ENCODE measurements around the gene ZNF678.

The ZNF678 gene

DNA sequence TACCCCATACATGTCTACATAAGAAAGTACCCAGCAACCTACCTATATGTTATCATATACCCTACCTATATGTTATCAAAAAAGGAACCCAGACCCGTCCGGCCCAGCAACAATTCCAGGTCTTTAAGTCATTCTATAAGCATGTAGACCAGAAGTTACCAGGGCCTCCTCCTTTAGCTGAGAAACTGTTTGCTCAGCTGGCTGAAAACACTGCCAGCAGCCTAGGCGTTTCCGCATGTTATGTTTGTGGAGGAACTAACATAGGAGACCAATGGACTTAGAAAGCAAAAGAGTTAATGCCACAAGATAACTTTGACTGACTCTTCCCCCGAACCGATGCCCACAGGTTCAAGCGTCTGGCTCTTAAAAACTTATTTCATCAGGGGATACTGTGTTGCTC, 7.1 kb upstream of the ZNF678 start:
- no peak overlapping the region for H3K4me3 ChIP-seq (ENCODE audit: control insufficient read depth, low read depth, low read length)
- no peak for DNase-seq (ENCODE audit: low read depth)
- TF ChIP-seq, protein P1, sequence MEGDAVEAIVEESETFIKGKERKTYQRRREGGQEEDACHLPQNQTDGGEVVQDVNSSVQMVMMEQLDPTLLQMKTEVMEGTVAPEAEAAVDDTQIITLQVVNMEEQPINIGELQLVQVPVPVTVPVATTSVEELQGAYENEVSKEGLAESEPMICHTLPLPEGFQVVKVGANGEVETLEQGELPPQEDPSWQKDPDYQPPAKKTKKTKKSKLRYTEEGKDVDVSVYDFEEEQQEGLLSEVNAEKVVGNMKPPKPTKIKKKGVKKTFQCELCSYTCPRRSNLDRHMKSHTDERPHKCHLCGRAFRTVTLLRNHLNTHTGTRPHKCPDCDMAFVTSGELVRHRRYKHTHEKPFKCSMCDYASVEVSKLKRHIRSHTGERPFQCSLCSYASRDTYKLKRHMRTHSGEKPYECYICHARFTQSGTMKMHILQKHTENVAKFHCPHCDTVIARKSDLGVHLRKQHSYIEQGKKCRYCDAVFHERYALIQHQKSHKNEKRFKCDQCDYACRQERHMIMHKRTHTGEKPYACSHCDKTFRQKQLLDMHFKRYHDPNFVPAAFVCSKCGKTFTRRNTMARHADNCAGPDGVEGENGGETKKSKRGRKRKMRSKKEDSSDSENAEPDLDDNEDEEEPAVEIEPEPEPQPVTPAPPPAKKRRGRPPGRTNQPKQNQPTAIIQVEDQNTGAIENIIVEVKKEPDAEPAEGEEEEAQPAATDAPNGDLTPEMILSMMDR (IDR thresholded peaks at IDR 0.05; ENCODE audit: control insufficient read depth, insufficient read depth, low read depth, low read length, missing control alignments) = no peak

DNA sequence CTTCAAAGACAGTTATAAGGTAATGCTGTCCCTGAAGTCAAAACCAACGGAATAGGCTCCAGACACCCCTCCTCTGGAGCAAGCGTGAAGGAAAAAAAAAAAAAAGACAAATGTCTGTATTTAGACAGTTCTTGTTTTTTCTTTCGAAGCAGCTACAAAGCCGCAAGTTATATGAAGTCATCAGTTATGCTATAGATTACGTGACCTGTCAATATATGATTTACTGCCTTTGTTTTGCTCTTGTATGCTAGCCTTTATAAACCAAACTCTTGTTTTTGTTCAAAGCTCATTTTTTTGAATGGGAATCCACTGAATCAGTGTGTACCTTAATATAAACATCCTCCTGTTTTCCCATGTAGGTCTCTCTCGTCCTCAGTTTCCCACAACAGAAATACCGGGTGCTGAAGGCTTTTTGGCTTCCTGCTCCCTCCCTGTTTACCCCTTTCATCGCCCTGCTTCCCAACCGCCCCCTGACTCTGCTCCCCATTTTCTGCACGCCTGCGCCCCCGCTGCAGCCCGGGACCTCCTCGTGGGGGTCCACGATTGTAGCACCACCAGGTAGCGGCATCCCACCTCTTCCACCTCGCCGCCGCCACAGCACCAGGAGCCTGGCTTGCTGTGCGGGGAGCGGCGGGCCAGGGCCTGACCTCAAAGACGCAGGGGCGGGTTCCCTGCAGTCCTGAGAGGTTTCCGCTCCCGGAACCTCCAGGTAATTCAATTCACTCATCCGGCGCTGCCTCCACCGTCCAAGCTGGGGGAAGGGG, 5.2 kb upstream of the ZNF678 start:
- no peak for DNase-seq (ENCODE audit: low read depth)
- TF ChIP-seq, protein P1 (IDR thresholded peaks at IDR 0.05; ENCODE audit: control insufficient read depth, insufficient read depth, low read depth, low read length, missing control alignments) = no peak
- no peak overlapping the region for H3K4me3 ChIP-seq (ENCODE audit: control insufficient read depth, low read depth, low read length)

DNA sequence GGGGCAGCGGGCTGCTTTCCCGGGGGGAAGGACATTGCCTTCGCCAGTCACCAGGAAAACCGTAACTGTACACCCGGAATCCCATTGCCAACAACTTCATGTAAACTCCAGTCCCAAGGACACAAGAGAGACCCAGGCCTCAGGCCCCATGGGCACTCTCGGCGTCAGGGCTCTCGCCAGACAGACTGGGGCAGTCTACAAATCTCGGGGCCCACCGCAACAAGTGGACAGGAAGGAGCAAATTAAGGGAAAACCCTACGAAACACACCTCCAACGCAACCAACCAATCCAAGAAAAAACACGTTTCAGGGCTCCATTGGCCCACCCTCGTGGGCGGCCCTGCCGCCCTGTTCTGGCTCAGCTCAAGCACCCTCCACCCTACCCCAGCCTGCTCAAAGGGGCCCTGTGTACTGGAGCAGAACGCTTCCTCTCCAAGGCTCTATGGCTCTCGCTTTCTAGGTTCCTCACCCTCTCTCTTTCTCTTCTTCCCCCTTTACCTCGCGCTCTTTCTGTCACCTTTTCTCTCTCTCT, 4.6 kb upstream of the ZNF678 start:
- H3K4me3 ChIP-seq (ENCODE audit: control insufficient read depth, low read depth, low read length) = no peak overlapping the region
- TF ChIP-seq, protein P1 (IDR thresholded peaks at IDR 0.05; ENCODE audit: control insufficient read depth, insufficient read depth, low read depth, low read length, missing control alignments) = no peak

DNA sequence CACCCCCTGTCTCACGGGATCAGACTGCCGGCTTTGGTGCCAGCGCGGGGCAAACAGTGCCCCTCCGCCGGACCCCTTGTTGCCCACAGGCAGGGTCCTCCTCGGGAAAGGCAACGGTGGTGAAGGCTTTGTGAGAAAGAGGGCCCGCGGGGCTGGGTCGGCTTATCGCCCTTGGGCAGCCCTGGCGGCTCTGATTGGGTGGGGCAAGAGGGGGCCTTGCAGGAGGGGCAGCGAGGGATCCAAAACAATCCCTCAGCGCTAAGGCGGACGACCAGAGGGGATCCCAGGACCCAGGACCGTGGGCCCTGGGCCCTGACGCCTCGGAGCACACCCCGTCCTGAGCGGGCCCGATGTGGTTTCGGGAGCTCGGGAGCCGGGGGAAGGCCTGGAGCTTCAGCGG, 3.9 kb upstream of the ZNF678 start:
- no peak overlapping the region for H3K4me3 ChIP-seq (ENCODE audit: control insufficient read depth, low read depth, low read length)
- no peak for DNase-seq (ENCODE audit: low read depth)
- TF ChIP-seq, protein P1 (IDR thresholded peaks at IDR 0.05; ENCODE audit: control insufficient read depth, insufficient read depth, low read depth, low read length, missing control alignments) = no peak

More for the DNA sequence above, 4.6 kb upstream of the ZNF678 start:
- no peak for DNase-seq (ENCODE audit: low read depth)

DNA sequence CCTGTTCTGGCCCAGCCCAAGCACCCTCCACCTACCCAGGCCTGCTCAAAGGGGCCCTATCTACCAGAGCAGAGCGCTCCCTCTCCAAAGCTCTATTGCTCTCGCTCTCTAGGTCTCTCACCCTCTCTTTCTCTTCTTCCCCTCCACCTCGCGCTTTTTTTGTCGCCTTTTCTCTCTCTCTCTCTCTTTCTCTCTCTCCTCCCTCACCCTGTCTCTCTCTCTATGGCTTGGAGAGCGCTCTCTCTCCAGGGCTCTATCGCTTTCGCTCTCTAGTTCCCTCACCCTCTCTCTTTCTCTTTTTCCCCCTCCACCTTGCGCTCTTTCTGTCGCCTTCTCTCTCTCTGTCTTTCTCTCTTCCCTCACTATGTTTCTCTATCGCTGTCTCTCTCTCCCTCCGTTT, 3.4 kb upstream of the ZNF678 start:
- H3K4me3 ChIP-seq (ENCODE audit: control insufficient read depth, low read depth, low read length) = no peak overlapping the region
- no peak for DNase-seq (ENCODE audit: low read depth)
- TF ChIP-seq, protein P1 (IDR thresholded peaks at IDR 0.05; ENCODE audit: control insufficient read depth, insufficient read depth, low read depth, low read length, missing control alignments) = no peak

DNA sequence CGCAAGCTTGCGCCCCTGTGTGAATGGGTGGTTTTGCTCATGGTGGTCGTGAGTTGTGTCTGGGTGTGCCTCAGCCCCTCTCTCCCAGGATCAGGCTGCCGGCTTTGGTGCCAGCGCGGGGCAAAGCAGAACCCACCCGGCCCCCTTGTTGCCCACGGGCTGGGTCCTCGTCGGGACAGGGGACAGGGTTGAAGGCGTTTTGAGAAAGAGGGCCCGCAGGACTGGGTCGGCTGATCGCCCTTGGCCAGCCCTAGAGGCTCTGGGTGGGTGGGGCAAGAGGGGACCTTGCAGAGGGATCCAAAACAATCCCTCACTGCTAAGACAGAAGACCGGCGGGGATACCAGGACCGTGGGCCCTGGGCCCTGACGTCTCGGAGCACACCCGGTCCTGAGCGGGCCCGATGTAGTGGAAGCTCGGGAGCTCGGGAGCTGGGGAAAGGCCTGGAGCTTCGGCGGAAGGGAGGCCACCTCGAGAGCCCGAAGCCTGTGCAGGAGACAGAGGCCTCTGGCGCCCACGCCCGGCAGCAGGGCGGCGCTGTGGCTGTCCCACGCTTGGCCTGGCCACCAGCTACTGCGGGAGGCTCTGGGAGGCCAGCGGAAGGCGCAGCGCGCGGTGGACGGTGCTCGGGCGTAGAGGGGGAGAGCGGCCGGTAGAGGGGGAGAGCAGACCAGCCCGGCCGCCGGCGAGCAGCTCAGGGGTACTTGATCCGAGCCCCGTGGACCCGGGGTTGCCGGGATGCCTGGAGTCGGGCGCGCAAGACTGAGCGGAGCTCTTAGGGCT, 2.8 kb upstream of the ZNF678 start:
- TF ChIP-seq, protein P1 (IDR thresholded peaks at IDR 0.05; ENCODE audit: control insufficient read depth, insufficient read depth, low read depth, low read length, missing control alignments) = no peak

More for the DNA sequence above, 2.8 kb upstream of the ZNF678 start:
- no peak for DNase-seq (ENCODE audit: low read depth)
- H3K4me3 ChIP-seq (ENCODE audit: control insufficient read depth, low read depth, low read length) = no peak overlapping the region
